COR-L47 (cell line): ENCODE measurements around the gene CAD.
A peak's percentile ranks its signal among the peaks of the same experiment; 100 is the strongest.

Experiments
- DNase-seq: peaks from one replicate; lab custom pipeline; 2025; lab: John Stamatoyannopoulos, UW

Gene CAD

DNA sequence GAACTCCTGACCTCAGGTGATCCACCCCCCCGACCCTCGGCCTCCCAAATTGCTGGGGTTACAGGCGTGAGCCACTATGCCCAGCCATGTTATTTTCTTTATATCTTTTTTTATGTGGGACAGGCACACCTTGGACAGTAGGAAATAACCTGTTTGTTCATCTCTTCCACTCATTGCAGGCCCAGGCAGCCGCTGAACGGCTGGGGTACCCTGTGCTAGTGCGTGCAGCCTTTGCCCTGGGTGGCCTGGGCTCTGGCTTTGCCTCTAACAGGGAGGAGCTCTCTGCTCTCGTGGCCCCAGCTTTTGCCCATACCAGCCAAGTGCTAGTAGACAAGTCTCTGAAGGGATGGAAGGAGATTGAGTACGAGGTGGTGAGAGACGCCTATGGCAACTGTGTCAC, 8.4 kb downstream of the CAD start:
- no peak for DNase-seq

DNA sequence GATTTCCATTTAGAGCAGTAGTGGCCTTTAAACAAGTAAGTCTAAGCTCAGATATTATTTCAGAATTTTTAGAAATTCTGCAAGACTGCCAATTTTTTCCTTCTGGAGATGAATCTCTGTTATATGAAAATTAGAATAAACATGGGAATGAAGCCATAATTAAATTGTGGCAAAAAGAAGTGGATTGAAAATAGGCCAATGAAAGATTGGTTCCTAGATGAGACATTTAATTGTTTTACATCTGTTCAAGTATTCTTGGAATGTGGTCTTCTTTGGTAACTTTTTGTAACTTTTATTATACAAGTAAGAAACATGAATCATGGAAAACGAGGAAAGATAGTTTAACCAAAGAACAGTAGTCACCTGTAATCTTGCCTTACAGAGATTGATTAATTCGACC, 10.3 kb downstream of the CAD start:
- no peak for DNase-seq

DNA sequence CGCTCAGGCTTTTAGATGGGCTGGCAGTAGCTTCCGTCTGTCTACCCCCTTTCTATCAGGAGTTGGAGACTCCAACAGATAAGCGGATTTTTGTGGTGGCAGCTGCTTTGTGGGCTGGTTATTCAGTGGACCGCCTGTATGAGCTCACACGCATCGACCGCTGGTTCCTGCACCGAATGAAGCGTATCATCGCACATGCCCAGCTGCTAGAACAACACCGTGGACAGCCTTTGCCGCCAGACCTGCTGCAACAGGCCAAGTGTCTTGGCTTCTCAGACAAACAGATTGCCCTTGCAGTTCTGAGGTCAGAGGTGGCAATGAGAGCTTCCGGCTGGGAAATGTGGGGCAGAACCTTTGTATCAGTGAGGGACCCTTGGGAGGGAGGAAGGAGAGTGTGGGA, 14.8 kb downstream of the CAD start:
- no peak for DNase-seq

DNA sequence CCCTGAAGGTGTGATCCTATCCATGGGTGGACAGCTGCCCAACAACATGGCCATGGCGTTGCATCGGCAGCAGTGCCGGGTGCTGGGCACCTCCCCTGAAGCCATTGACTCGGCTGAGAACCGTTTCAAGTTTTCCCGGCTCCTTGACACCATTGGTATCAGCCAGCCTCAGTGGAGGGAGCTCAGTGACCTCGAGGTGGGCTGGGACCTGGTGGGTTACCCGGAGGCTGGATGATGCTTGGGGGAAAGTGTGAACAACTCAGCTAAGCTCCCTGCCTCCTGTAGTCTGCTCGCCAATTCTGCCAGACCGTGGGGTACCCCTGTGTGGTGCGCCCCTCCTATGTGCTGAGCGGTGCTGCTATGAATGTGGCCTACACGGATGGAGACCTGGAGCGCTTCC, 16.2 kb downstream of the CAD start:
- no peak for DNase-seq

DNA sequence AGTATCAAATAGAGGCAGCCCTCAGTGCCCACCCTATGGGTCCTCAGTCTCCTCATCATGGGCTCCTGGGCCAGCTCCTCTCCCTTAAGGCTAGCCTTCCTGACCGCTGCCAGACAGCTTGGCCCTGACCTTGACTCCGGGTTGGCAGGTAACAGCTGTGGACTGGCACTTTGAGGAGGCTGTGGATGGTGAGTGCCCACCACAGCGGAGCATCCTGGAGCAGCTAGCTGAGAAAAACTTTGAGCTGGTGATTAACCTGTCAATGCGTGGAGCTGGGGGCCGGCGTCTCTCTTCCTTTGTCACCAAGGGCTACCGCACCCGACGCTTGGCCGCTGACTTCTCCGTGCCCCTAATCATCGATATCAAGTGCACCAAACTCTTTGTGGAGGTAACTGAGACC, 19.0 kb downstream of the CAD start:
- no peak for DNase-seq

DNA sequence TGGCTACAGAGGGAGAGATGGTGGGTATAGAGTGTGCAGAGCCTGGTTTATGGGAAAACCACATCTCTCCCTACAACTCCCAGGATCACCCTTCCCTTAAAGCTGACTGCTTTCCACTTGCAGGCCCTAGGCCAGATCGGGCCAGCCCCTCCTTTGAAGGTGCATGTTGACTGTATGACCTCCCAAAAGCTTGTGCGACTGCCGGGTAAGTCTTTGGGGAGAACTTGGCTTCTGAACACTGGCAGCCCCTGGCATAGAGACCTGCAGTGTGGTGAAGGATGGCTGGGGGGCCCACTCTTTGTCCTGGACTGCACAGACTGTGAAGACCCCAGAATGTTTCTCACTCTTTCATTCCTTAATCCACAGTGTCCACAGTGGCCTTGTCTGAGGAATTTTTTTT, 19.5 kb downstream of the CAD start:
- DNase-seq: no peak

DNA sequence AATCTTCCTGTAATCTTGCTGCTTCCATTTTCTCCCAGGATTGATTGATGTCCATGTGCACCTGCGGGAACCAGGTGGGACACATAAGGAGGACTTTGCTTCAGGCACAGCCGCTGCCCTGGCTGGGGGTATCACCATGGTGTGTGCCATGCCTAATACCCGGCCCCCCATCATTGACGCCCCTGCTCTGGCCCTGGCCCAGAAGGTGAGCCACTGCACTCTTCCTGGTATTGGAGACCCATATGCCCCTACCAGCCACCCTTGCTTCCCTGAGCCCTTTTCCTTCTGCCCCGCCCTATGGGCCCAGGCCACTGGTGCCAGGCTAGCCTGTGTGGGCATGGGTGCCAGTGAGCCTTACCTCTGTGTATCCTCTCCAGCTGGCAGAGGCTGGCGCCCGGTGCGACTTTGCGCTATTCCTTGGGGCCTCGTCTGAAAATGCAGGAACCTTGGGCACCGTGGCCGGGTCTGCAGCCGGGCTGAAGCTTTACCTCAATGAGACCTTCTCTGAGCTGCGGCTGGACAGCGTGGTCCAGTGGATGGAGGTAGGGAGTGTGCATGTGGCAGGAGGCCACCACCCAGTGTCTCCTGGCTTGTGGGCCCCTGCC, 20.3 kb downstream of the CAD start:
- no peak for DNase-seq

DNA sequence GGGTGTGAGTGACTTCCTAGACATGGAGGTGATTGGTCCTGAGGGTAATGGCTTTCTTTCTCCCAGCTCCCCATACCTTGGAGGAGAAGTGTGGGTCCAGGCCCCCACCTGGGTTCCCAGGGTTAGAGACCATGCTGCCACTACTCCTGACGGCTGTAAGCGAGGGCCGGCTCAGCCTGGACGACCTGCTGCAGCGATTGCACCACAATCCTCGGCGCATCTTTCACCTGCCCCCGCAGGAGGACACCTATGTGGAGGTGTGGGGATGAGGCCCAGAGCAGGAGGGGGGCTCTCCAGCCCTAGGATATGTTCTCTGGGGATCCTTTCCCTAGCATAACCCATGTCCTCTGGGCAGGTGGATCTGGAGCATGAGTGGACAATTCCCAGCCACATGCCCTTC, 21.8 kb downstream of the CAD start:
- no peak for DNase-seq

DNA sequence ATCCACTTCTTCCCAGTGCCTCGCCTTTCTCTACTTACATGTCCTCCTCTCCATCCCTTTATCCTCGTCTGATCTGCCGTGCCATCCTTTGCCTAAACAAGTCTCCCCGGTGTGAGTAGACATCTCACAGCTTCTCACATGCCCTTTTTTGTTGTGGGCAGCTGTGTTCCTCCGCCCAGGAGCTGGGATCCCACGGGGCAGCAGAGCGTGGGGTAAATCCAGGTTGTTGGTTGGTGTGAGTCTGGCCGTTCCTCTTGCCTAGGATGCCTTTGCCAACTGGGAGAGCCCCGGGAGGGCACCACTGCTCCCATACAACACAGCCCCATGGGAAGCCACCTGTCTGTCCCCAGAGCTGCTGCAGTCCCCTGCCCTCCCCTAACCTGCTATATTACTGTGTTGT, 23.2 kb downstream of the CAD start:
- no peak for DNase-seq

DNA sequence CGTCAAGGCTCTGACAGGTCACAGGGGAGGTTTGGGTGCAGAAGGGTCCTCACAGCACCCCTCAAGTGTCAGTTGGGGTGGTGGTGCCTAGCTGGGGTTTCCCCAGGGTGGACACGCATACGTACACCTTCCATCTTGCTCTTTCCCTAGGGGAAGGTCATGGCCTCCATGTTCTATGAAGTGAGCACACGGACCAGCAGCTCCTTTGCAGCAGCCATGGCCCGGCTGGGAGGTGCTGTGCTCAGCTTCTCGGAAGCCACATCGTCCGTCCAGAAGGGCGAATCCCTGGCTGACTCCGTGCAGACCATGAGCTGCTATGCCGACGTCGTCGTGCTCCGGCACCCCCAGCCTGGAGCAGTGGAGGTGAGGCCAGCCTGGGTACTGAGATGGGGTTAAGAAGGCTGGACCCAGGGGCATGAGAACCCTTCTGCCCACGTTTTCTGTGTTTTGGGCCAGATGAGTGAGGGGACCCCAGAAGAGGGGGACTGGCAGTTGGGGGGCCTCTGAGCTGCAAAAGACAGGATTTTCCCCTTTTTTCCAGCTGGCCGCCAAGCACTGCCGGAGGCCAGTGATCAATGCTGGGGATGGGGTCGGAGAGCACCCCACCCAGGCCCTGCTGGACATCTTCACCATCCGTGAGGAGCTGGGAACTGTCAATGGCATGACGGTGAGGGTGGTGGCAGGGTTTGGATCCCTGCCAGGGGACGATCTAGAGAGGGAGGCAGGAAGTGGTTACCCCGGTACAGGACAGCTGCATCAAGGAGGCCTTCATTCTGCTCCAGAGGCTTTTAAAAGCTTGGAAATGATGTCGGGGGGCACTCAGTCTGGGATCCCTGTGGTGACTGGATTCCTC, 24.8 kb downstream of the CAD start:
- no peak for DNase-seq

DNA sequence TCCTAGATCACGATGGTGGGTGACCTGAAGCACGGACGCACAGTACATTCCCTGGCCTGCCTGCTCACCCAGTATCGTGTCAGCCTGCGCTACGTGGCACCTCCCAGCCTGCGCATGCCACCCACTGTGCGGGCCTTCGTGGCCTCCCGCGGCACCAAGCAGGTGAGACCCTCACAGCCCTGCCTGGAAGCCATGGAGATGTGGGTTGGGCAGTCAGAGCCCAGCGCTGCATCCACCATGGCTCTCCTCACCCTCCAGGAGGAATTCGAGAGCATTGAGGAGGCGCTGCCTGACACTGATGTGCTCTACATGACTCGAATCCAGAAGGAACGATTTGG, 25.4 kb downstream of the CAD start:
- DNase-seq: no peak

DNA sequence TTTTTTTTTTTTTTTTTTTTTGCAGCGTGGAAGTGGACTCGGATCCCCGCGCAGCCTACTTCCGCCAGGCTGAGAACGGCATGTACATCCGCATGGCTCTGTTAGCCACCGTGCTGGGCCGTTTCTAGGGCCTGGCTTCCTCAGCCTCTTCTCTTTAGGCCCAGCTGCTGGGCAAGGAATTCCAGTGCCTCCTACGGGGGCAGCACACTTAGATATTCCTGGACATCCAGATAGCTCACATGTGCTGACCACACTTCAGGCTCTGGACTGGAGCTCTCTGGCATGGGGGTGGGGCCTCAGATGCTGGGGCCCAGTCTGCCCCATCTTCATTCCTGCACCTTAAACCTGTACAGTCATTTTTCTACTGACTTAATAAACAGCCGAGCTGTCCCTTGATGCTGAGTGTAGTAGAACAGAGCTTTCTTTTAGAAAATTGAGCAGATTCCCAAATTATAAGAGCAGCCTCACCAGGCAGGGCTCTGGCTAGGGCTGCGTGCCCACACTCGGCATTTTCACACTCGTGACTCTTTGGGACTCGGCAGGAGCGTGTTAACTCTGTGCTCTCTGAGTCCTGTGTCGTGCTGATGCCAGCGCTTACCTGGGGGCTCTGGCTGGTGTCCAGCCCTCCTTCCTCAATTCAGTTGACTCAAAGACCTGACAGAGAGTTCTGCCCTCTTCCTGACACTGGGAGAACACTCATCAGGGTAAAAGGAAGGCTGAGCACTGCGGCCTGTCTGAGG, 26.4 kb downstream of the CAD start:
- DNase-seq: no peak

DNA sequence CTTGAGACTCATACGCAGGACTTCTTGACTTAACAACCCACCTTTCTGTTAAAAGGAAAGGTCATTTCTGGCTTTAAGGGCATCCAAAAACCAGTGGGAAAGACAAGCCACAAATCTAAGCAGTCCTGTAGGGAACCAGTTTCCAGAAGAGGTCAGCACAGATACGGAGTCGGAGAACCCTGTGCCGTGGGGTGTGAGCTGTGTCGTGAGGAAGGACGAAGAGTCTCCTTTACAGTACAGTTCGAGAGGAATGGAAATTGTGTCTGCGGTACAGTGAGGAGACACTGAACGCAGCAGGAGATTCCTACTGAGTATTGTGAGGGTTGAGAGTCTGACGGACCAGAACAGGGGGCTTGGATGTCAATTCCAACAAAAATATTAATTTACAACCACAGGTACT, 27.9 kb downstream of the CAD start:
- DNase-seq: no peak

DNA sequence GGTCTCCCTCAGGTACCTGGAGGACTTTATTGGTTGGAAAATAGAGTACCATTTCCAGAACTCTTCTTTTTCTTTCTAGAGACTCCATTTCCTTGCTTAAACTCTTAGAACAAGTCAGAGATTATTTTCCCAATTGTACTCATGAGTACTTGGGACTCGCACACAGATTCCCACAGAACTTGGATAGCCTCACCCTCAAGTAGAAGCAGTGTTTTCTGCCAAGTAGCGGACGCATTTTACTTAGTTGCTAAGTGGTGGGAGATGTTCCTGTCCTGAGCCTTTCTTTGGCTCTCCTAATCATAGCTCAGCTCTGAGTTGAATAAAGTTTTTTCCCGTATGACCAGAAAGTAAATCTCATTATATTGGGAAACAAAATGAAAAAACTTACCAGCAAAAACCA, 28.5 kb downstream of the CAD start:
- DNase-seq: no peak

DNA sequence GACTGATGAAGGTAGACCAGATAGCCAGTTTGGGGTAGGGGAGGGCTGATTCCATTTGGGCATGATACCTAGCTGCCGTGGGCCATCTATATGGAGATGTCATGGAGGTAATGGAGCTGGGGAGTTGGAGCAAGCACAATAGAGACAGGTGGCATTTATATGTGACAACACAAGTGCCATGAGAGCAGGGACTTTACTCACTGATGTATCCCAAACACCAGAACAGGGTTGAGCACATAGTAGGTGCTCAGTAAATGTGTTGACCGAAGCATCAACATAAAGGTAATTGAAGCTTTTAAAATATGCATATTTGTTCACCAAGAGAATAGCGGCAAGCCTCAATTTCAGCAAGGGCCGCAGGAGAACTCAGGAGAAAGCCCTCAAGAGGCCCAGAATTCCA, 30.7 kb downstream of the CAD start:
- DNase-seq: no peak

DNA sequence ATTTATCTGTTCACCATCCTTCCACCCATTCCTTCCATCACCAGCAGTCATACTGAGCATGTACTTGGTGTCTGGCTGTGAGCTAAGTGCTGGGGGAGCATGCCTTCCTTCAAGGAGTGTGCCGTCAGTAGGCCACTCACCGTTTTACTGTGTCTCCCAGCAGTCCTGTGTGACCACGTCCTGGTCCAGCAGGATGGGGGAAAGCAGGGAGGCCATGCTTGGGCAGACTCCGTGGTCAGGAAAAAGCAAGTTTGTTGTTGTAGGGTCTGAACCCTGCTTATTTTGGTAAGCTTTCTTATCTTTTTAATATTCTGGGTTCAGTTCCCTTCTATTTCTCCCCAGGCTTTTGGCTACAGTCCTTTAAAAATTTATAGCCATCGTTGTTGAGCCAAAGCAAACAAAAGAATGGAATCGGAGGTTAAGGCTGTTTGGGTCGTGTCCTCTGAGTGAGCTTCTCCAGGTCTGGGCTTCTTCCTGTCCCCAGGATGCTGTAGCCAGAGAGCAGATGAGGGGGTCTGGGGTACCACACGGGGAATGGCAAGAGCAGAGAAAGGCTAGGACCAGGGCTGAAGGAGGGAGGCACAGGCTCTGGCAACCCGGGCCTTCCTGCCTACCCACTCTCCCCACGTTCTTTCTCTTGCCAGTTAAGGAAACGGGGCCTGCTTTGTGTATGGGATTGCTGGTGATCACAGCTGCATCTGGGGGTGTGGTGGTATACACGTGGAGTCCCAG, 32.2 kb downstream of the CAD start:
- no peak for DNase-seq

DNA sequence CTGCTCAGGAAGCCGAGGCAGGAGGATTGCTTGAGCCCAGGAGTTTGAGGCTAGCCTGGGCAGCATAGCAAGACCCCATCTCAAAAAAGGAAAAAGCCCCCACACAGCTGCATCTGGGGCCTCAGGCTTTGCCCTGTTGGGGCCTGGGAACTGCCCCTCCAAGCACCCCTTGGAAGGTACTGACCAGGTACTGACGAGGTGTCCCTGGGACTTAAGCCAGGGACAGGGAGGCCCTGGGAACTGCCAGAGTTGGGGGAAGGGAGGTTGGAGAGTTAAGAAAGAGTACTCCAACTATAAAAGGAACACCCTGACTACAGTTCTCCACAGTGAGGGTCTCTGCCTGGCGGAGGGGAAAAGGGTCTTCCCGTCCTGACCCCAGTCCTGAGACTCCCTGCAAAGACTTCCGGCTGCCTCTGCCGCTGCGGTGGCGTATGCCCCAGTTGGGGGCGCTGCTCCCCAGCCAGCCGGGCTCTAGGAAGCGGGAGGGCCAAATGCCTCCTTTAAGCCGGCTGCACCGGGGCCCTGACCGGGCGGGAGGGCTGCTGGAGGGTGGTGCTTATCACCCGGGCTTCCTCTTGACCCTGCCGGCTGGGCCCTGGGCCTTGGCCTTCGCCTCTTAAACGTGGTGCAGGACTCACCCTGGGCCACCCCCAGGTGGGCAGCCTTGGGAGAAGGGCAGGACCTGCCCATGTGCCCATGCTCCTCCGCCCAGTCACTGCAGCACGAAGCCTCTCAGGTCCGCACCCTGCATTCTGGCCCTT, 32.9 kb downstream of the CAD start:
- DNase-seq: peak; percentile 31

DNA sequence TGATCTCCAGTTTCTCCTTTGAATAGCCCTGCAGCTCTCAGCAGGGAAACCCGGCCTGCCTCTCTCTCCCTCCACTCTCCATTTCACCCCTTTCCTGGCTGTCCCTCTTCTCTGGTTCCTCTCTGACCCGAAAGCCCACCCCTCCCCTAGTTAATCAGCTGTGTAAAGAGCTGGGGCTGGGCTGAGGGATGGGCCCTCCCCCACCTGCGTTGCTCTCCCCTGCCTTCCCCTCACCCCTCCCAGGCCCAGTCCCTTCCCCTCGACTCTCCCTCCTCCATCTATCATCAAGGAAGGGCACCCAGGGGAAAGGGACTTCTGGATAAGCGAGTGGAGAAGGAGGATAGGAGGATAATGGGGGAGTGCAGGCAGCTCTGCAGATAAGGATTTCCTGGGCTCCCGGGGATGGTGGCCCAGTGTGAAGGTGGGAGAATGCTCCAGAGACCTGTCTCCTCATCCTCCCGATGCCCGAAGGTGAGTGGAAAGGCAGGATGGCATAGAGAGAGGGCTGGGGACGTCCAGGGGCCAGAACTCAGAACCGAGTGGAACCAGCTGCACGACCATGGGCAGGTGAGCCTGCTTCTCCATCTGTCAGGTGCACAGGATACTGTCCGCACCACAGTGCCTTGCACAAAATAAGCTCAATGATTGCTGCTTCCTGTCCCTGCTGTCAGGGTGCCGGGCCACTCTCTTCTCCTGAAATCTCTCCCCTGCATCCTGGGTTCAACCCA, 33.6 kb downstream of the CAD start:
- DNase-seq: no peak

DNA sequence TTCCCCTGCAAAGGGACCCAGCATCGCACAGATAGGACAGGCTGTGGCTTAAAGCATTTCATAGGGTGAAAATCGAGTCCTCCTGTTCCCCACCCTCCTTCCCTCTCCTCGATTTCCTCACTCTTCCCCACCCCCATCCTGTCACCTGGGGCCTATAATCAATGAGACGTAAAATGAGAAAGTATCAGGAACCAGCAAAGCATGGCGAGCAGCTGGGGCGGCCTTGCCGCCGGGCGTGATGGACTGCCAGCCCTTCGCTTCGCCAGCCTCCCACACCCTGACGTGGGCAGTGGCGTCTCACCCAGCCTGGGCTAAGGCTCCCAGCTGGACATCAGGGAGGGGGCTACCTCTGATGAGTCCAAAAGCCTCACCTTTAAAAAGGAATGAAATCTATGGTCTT, 34.6 kb downstream of the CAD start:
- DNase-seq: no peak

DNA sequence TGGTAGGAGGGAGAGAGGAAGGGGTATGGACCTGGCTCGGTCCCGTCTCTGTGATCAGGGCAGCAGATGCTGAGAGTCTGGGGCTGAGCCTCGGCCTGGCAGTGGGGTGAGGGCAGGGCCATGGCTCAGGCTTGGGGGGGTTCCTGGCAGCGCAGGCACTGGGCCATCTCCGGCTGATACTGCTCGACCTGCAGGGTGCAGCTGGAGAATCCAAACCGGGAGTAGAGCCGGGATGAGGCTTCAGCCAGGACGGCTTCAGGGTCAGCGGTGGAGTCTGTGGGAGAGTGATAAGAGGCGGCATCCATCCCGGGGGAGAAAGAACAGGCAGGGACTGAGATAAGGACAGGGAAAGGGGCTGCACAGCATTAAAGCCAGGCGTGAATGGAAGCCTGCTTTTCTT, 38.0 kb downstream of the CAD start:
- no peak for DNase-seq

DNA sequence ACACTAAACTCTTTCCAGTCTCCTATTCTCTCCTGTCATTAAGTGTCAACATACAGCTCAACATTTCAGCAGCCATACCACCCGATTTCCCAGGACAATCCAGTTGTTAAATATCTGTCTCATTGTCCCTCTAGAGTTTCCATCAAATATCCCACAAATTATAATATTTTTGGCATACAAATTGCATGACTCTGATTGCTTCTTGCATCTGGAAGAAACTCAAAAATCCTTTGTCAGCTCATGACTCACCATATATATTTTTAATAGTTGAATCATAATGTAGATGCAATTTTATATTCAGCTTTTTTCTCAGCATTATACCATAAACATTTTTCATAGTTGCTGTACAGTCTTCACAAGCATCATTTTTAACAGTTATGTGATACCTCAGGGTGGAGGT, 38.5 kb downstream of the CAD start:
- no peak for DNase-seq
